CD4-positive, alpha-beta T cell treated with Interferon gamma for 1 hour (primary cell): ENCODE data around the gene LPAR1.
"Not testable (repeated sequence)": the region's sequence is repeated elsewhere in the genome, so short reads cannot be mapped to it uniquely, and the experiment has no call there.

Experiments used
- DNase-seq: peaks from one replicate; pipeline ENCODE4 v3.0.0-alpha.2; 2020

Gene LPAR1

GRCh38 chr9:110861370-110862110 lies 176.7 kb downstream of the LPAR1 start:
- not testable (repeated sequence) for DNase-seq

- DNase-seq, result no peak
Observed at GRCh38 chr9:110856772-110857171, 181.5 kb downstream of the LPAR1 start.

- DNase-seq, result no peak
Observed at GRCh38 chr9:110850401-110851135, 187.7 kb downstream of the LPAR1 start.

GRCh38 chr9:110847671-110848070 lies 190.6 kb downstream of the LPAR1 start:
- DNase-seq, result no peak

GRCh38 chr9:110846215-110846614 lies 192.1 kb downstream of the LPAR1 start:
- DNase-seq, result no peak

GRCh38 chr9:110844121-110844520 lies 194.1 kb downstream of the LPAR1 start:
- no peak for DNase-seq

GRCh38 chr9:110842986-110843385 lies 195.3 kb downstream of the LPAR1 start:
- no peak for DNase-seq

- DNase-seq, result no peak
Observed at GRCh38 chr9:110842169-110842568, 196.1 kb downstream of the LPAR1 start.

GRCh38 chr9:110837401-110838005 lies 200.8 kb downstream of the LPAR1 start:
- no peak for DNase-seq

- no peak for DNase-seq
Observed at GRCh38 chr9:110835859-110836271, 202.4 kb downstream of the LPAR1 start.

GRCh38 chr9:110835404-110835803 lies 202.9 kb downstream of the LPAR1 start:
- DNase-seq, result no peak

GRCh38 chr9:110832926-110833325 lies 205.3 kb downstream of the LPAR1 start:
- DNase-seq, result no peak

- DNase-seq, result no peak
Observed at GRCh38 chr9:110830495-110830894, 207.8 kb downstream of the LPAR1 start.

- DNase-seq, result no peak
Observed at GRCh38 chr9:110828264-110828663, 210.0 kb downstream of the LPAR1 start.

- DNase-seq, result not testable (repeated sequence)
Observed at GRCh38 chr9:110826400-110826799, 211.9 kb downstream of the LPAR1 start.

- DNase-seq, result no peak
Observed at GRCh38 chr9:110825950-110826349, 212.3 kb downstream of the LPAR1 start.

GRCh38 chr9:110825129-110825528 lies 213.1 kb downstream of the LPAR1 start:
- not testable (repeated sequence) for DNase-seq
